Sigmoid colon (tissue), 7 donors: Measurements from ENCODE around the gene CABP2. TPM values are rescaled to one million over a fixed set of nuclear protein-coding genes. Genes with fewer than 3 reads are reported as not detected.

ENCODE experiments used
- DNase-seq: peaks from one replicate; pipeline ENCODE4 v3.0.0-alpha.2; 2019
- H3K27ac ChIP-seq, 4 donors: fragments of 200-600 bp; sonication (generic); one replicate each; pipeline ENCODE4 v1.5.1; 2016 to 2019; ENCODE audit warnings: mild to moderate bottlenecking in 1 of 4
- H3K27me3 ChIP-seq, 3 donors: fragments of 200-600 bp; sonication (generic); one replicate each; pipeline ENCODE4 v1.5.1; 2019; ENCODE audit warnings: mild to moderate bottlenecking in 1 of 3
- H3K36me3 ChIP-seq, 4 donors: fragments of 200-600 bp; sonication (generic); one replicate each; pipeline ENCODE4 v1.5.1; 2016 to 2019
- H3K4me1 ChIP-seq, 4 donors: fragments of 200-600 bp; sonication (generic); one replicate each; pipeline ENCODE4 v1.5.1; 2017 to 2019
- H3K4me3 ChIP-seq, 4 donors: fragments of 200-600 bp; sonication (generic); one replicate each; pipeline ENCODE4 v1.5.1; 2017 to 2019; ENCODE audit warnings: mild to moderate bottlenecking in 2 of 4, moderate library complexity in 1 of 4
- H3K9me3 ChIP-seq, 4 donors: fragments of 200-600 bp in 3 of 4; sonication (generic) in 3 of 4; one replicate each; pipeline versions ENCODE4 v1.5.1 to v1.6.1; 2013 to 2019
- CTCF ChIP-seq, 4 experiments: fragments of 450-650 bp in 3 of 4; fragments of 200-600 bp in 1 of 4; IDR thresholded peaks; one replicate each; pipeline ENCODE4 v1.5.1; 2016 to 2019; ENCODE audit warnings: antibody characterized with exemption in 4 of 4, mild to moderate bottlenecking in 3 of 4, moderate library complexity in 2 of 4
- EP300 ChIP-seq, 4 donors: sonication (generic); formaldehyde crosslinking; IDR thresholded peaks; one replicate each; pipeline ENCODE4 v1.6.1; 2017; ENCODE audit warnings: antibody characterized with exemption in 4 of 4
- POLR2A ChIP-seq, 2 donors: fragments of 450-650 bp; IDR thresholded peaks; one replicate each; pipeline ENCODE4 v1.6.1; 2016; ENCODE audit warnings: antibody characterized with exemption in 2 of 2, mild to moderate bottlenecking in 2 of 2, moderate library complexity in 2 of 2
- POLR2AphosphoS5 ChIP-seq, 4 donors: sonication (generic); formaldehyde crosslinking; IDR thresholded peaks; one replicate each; pipeline ENCODE4 v1.6.1; 2017; ENCODE audit warnings: antibody characterized with exemption in 4 of 4
- WGBS, 2 donors: extraction: QIAGEN DNeasy Blood & Tissue Kit; methylation state at CpG; one replicate each; pipeline ENCODE4 v1.1.7; 2013; 5-methylcytosine and 5-hydroxymethylcytosine counted together
- intact Hi-C: fragments of 100-400 bp; cut with DNase I; formaldehyde crosslinking; loops from one replicate; pipeline ENCODE4 v1.15.1; 2023
- polyA plus RNA-seq, 3 donors: library from polyadenylated mRNA; stranded (reverse); fragments of 200-250 nt; gene quantifications; one replicate each; pipeline ENCODE4 v1.2.3, GENCODE V29; 2013
- total RNA-seq, 4 donors: library from RNA; depleted of rRNA; stranded (reverse); fragments of >200 nt; gene quantifications; one replicate each; pipeline ENCODE4 v1.1.0, GENCODE V29; 2016
- donor health status: healthy with polysubstance abuse.
- donor health status: Bipolar disorder and iron deficiency.
- donor health status: healthy.

The CABP2 gene
- total and polyA plus RNA-seq, 7 donors, result not detected

- no peaks in the 10 kb centered on the region for H3K4me1 ChIP-seq
- WGBS, 2 donors, result 96% methylated on average over 65 of the region's 65 CpGs
- no peaks in the 10 kb centered on the region for H3K9me3 ChIP-seq
- no peaks in the 10 kb centered on the region for H3K27me3 ChIP-seq
- TF ChIP-seq POLR2AphosphoS5 (IDR thresholded peaks at IDR 0.05), result no peak
- TF ChIP-seq CTCF (IDR thresholded peaks at IDR 0.05), result no peak
- no peak for TF ChIP-seq EP300 (IDR thresholded peaks at IDR 0.05)
- no peak for TF ChIP-seq POLR2A (IDR thresholded peaks at IDR 0.05)
- H3K27ac ChIP-seq, result no peak overlapping the region
- intact Hi-C loops, result no loop called here
- H3K36me3 ChIP-seq, result peaks cover 5 to 49% (median 13%) of the 10 kb centered on the region in 4 donors
- DNase-seq, result no peak
- H3K4me3 ChIP-seq, result no peak overlapping the region
These were observed 29.5 kb downstream of the CABP2 start for GRCh38 chr11:67493548-67494370.

- Histone ChIP-seq H3K27me3 (no peaks in the 10 kb centered on the region), H3K4me1 (no peaks in the 10 kb centered on the region), H3K9me3 (no peaks in the 10 kb centered on the region), H3K36me3 (peaks cover 5 to 55% (median 13%) of the 10 kb centered on the region in 4 donors), H3K27ac (no peak overlapping the region), H3K4me3 (no peak overlapping the region)
- 87 to 88% methylated on average over 46 of the region's 46 CpGs for WGBS, 2 donors
- intact Hi-C loops, result no loop called here
- peak; percentile 65 for DNase-seq
- TF ChIP-seq POLR2A (IDR thresholded peaks at IDR 0.05) (no peak), EP300 (IDR thresholded peaks at IDR 0.05) (no peak), CTCF (IDR thresholded peaks at IDR 0.05) (no peak), POLR2AphosphoS5 (IDR thresholded peaks at IDR 0.05) (no peak)
These were observed 30.3 kb downstream of the CABP2 start for GRCh38 chr11:67492801-67493547.

GRCh38 chr11:67492069-67492727, 31.0 kb downstream of the CABP2 start:
- no peak overlapping the region for H3K27ac ChIP-seq
- H3K4me1 ChIP-seq, result no peaks in the 10 kb centered on the region
- H3K27me3 ChIP-seq, result no peaks in the 10 kb centered on the region
- TF ChIP-seq POLR2AphosphoS5 (IDR thresholded peaks at IDR 0.05) (no peak), POLR2A (IDR thresholded peaks at IDR 0.05) (no peak), EP300 (IDR thresholded peaks at IDR 0.05) (no peak), CTCF (IDR thresholded peaks at IDR 0.05) (no peak)
- DNase-seq, result no peak
- H3K4me3 ChIP-seq, result no peak overlapping the region
- peaks cover 5 to 62% (median 13%) of the 10 kb centered on the region in 4 donors for H3K36me3 ChIP-seq
- intact Hi-C loops, result no loop called here
- H3K9me3 ChIP-seq, result no peaks in the 10 kb centered on the region
- 89 to 91% methylated on average over 19 of the region's 19 CpGs for WGBS, 2 donors

GRCh38 chr11:67491276-67492068, 31.8 kb downstream of the CABP2 start:
- H3K4me1 ChIP-seq, result no peaks in the 10 kb centered on the region
- H3K27me3 ChIP-seq, result no peaks in the 10 kb centered on the region
- no peaks in the 10 kb centered on the region for H3K9me3 ChIP-seq
- H3K36me3 ChIP-seq, result peaks cover 5 to 67% (median 13%) of the 10 kb centered on the region in 4 donors
- no peak overlapping the region for H3K4me3 ChIP-seq
- no peak for DNase-seq
- intact Hi-C loops, result no loop called here
- peak overlapping the region in 1 of 4 donors; percentile 42 for H3K27ac ChIP-seq
- TF ChIP-seq POLR2AphosphoS5 (IDR thresholded peaks at IDR 0.05) (no peak), CTCF (IDR thresholded peaks at IDR 0.05) (no peak), POLR2A (IDR thresholded peaks at IDR 0.05) (no peak), EP300 (IDR thresholded peaks at IDR 0.05) (no peak)
- 81 to 86% methylated on average over 24 of the region's 24 CpGs for WGBS, 2 donors
